ENCODE measurements around the gene LPP. TPM values are rescaled to one million over a fixed set of nuclear protein-coding genes. Genes with fewer than 3 reads are reported as not detected.

LPP gene
- total and polyA plus RNA-seq, 2 of the 4 experiments (the other 2 are of a cell fraction) = 16.0 to 130 TPM

GRCh38 chr3:188506446-188506845 is 352.5 kb downstream of the LPP start:
- Histone ChIP-seq H2AK5ac (ENCODE audit: low read depth, low read length) (no peak overlapping the region; the same call in 1 of the 2 replicates), H4K91ac (ENCODE audit: insufficient read depth, low read depth, low read length) (no peak overlapping the region), H3K27me3 (ENCODE audit: control insufficient read depth, insufficient read depth, low read length) (no peaks in the 10 kb centered on the region), H3K4ac (ENCODE audit: low read depth, low read length) (peak overlapping the region; percentile 66; the same call in 1 of the 2 replicates), H2AK9ac (replicated peaks; ENCODE audit: low read depth, low read length, poor library complexity) (no peak overlapping the region), H3K4me1 (ENCODE audit: control insufficient read depth, insufficient read depth, low read length) (peaks cover 11% of the 10 kb centered on the region), H3K27ac (ENCODE audit: insufficient read depth, low read length) (no peak overlapping the region), H3K36me3 (ENCODE audit: control insufficient read depth, insufficient read depth, low read length) (no peaks in the 10 kb centered on the region), H3K4me2 (ENCODE audit: low read depth, low read length) (no peak overlapping the region), H2BK15ac (ENCODE audit: low read depth, low read length) (no peak overlapping the region), H3K79me1 (ENCODE audit: low read depth in 1 of 2, low read length in 2 of 2) (peaks cover 26 to 58% of the 10 kb centered on the region in 2 experiments), H3K4me3 (ENCODE audit: insufficient read depth, low read depth, low read length) (no peak overlapping the region), H3K9me1 (ENCODE audit: insufficient read depth, low read length) (peaks cover 8% of the 10 kb centered on the region), H2BK5ac (ENCODE audit: low read depth, low read length, poor library complexity, severe bottlenecking) (no peak overlapping the region), H3K9me3 (ENCODE audit: control insufficient read depth, insufficient read depth, low read length) (no peaks in the 10 kb centered on the region), H2AFZ (replicated peaks; ENCODE audit: low read length, poor library complexity) (no peak overlapping the region), H2BK20ac (ENCODE audit: low read depth, low read length) (peak overlapping the region; percentile 39; the same call in 1 of the 2 replicates), H3K9ac (ENCODE audit: low read depth, low read length) (no peak overlapping the region), H4K8ac (ENCODE audit: low read depth in 2 of 2, low read length in 2 of 2) (no peak overlapping the region), H4K20me1 (ENCODE audit: insufficient read depth, low read length) (peaks cover 20% of the 10 kb centered on the region), H3K56ac (ENCODE audit: extremely low read depth, insufficient read depth, low read length) (no peak overlapping the region), H3K23ac (ENCODE audit: low read depth, low read length) (no peak overlapping the region), H3K14ac (replicated peaks; ENCODE audit: low read depth, low read length) (peak overlapping the region; percentile 60; the same call in 1 of the 2 replicates), H3K18ac (ENCODE audit: low read depth, low read length) (peak overlapping the region; percentile 41; the same call in 1 of the 2 replicates), H4K5ac (ENCODE audit: low read depth, low read length) (no peak overlapping the region; the same call in 1 of the 2 replicates), H2BK120ac (ENCODE audit: low read depth, low read length) (peak overlapping the region; percentile 47; the same call in 1 of the 2 replicates)
- DNase-seq (no peak), ATAC-seq (ENCODE audit: low read depth) (no peak)
- dilution Hi-C loops (cut with HindIII; ENCODE audit: low sequenced_read_pairs, unreplicated experiment) (no loop called here), intact Hi-C loops (cut with micrococcal nuclease) (loop anchor here (5.0 kb wide), 2 partner anchors 234 to 446 kb away; no protein-coding TSS in a partner anchor), in situ Hi-C loops (cut with MboI; ENCODE audit: low sequenced_read_pairs) (loop anchor here (10.0 kb wide), 1 partner anchor 448 kb away; no protein-coding TSS in a partner anchor)
- no CpG with 5 or more reads among the region's 1 CpG for whole genome bisulfite sequencing, 2 experiments (ENCODE audit: extremely low coverage in 2 of 2, insufficient read length in 1 of 2)
- TF ChIP-seq SMC3 (IDR thresholded peaks at IDR 0.05; ENCODE audit: low read depth, low read length) (no peak), NFE2L2 (IDR thresholded peaks at IDR 0.05; ENCODE audit: low read depth, low read length) (no peak), MXI1 (IDR thresholded peaks at IDR 0.05; ENCODE audit: borderline replicate concordance, low read depth, low read length) (no peak), FOS (IDR thresholded peaks at IDR 0.05; ENCODE audit: low read depth, low read length) (no peak), ELK1 (IDR thresholded peaks at IDR 0.05; ENCODE audit: borderline replicate concordance, low read depth, low read length) (no peak), MAFK (IDR thresholded peaks at IDR 0.05; ENCODE audit: low read depth, low read length) (no peak)
- TF ChIP-seq, protein P1, sequence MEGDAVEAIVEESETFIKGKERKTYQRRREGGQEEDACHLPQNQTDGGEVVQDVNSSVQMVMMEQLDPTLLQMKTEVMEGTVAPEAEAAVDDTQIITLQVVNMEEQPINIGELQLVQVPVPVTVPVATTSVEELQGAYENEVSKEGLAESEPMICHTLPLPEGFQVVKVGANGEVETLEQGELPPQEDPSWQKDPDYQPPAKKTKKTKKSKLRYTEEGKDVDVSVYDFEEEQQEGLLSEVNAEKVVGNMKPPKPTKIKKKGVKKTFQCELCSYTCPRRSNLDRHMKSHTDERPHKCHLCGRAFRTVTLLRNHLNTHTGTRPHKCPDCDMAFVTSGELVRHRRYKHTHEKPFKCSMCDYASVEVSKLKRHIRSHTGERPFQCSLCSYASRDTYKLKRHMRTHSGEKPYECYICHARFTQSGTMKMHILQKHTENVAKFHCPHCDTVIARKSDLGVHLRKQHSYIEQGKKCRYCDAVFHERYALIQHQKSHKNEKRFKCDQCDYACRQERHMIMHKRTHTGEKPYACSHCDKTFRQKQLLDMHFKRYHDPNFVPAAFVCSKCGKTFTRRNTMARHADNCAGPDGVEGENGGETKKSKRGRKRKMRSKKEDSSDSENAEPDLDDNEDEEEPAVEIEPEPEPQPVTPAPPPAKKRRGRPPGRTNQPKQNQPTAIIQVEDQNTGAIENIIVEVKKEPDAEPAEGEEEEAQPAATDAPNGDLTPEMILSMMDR (conservative IDR thresholded peaks at IDR 0.05; ENCODE audit: low read depth, low read length) = no peak
- TF ChIP-seq, protein P2, sequence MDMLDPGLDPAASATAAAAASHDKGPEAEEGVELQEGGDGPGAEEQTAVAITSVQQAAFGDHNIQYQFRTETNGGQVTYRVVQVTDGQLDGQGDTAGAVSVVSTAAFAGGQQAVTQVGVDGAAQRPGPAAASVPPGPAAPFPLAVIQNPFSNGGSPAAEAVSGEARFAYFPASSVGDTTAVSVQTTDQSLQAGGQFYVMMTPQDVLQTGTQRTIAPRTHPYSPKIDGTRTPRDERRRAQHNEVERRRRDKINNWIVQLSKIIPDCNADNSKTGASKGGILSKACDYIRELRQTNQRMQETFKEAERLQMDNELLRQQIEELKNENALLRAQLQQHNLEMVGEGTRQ (IDR thresholded peaks at IDR 0.05; ENCODE audit: low read depth, low read length) = no peak
- CTCF ChIA-PET = no interaction called here
- POLR2A ChIA-PET (ENCODE audit: unreplicated experiment) = no interaction called here
- BruUV-seq (replicated peaks) = no TSS peak
